Keratinocyte (primary cell): Measurements from ENCODE around the gene TNIK. TPM values are rescaled to one million over a fixed set of nuclear protein-coding genes. Genes with fewer than 3 reads are reported as not detected.

Source experiments
- DNase-seq: peaks from one replicate; pipeline ENCODE4 v3.0.0-alpha.2; 2011; ENCODE audit warnings: low read depth, missing footprints, low spot score
- FAIRE-seq: peaks from 2 replicates; lab custom pipeline; 2011; peaks lifted over from hg19 to GRCh38; lab: Jason Lieb, UNC
- H2AFZ ChIP-seq: 2 replicates; pipeline ENCODE4 v1.6.0; 2012; ENCODE audit warnings: low read length, control low read depth, inconsistent platforms; ENCODE audit not compliant: control insufficient read depth
- H3K27ac ChIP-seq: 2 replicates; pipeline ENCODE4 v1.5.1; 2011; ENCODE audit warnings: low read length; ENCODE audit not compliant: control insufficient read depth, insufficient read depth
- H3K27me3 ChIP-seq: 3 replicates; pipeline ENCODE4 v1.6.0; 2011; ENCODE audit warnings: low read length; ENCODE audit not compliant: control insufficient read depth, insufficient read depth; ENCODE audit errors: extremely low read depth
- H3K36me3 ChIP-seq, 2 experiments: 2 replicates in 1 of 2; 3 replicates in 1 of 2; pipeline ENCODE4 v1.5.1; 2011; ENCODE audit warnings: low read length in 2 of 2, mild to moderate bottlenecking in 1 of 2; ENCODE audit not compliant: control insufficient read depth in 2 of 2, insufficient read depth in 2 of 2; ENCODE audit errors: extremely low read depth in 1 of 2
- H3K4me1 ChIP-seq: 3 replicates; pipeline ENCODE4 v1.5.1; 2011; ENCODE audit warnings: low read length; ENCODE audit not compliant: control insufficient read depth, insufficient read depth; ENCODE audit errors: extremely low read depth
- H3K4me2 ChIP-seq: 3 replicates; pipeline ENCODE4 v1.6.0; 2011; ENCODE audit warnings: low read depth, low read length; ENCODE audit not compliant: control insufficient read depth, insufficient read depth; ENCODE audit errors: extremely low read depth
- H3K4me3 ChIP-seq, 3 experiments: fragments of 200-600 bp in 1 of 3; sonication (generic) in 1 of 3; 2 replicates in 2 of 3; 3 replicates in 1 of 3; pipeline ENCODE4 v1.5.1; 2011 to 2016; ENCODE audit warnings: low read length in 3 of 3, mild to moderate bottlenecking in 3 of 3, control low read depth in 2 of 3, inconsistent platforms in 1 of 3, low read depth in 1 of 3, mixed read lengths in 1 of 3, mixed run types in 1 of 3, moderate library complexity in 1 of 3; ENCODE audit not compliant: control insufficient read depth in 2 of 3, insufficient read depth in 2 of 3; ENCODE audit errors: extremely low read depth in 1 of 3
- H3K79me2 ChIP-seq: 2 replicates; pipeline ENCODE4 v1.6.0; 2012; ENCODE audit warnings: low read length; ENCODE audit not compliant: control insufficient read depth, insufficient read depth
- H3K9ac ChIP-seq: 3 replicates; pipeline ENCODE4 v1.6.0; 2011; ENCODE audit warnings: low read length; ENCODE audit not compliant: control insufficient read depth, insufficient read depth; ENCODE audit errors: extremely low read depth
- H3K9me1 ChIP-seq: 3 replicates; pipeline ENCODE4 v1.6.0; 2011; ENCODE audit warnings: low read length; ENCODE audit not compliant: control insufficient read depth, insufficient read depth; ENCODE audit errors: extremely low read depth
- H3K9me3 ChIP-seq: 2 replicates; pipeline ENCODE4 v1.5.1; 2012; ENCODE audit warnings: low read depth, low read length; ENCODE audit not compliant: control insufficient read depth
- H4K20me1 ChIP-seq: 3 replicates; pipeline ENCODE4 v1.6.0; 2011; ENCODE audit warnings: low read length; ENCODE audit not compliant: control insufficient read depth, insufficient read depth; ENCODE audit errors: extremely low read depth
- EZH2 ChIP-seq: IDR thresholded peaks from one replicate; pipeline ENCODE4 v1.6.1; 2012; ENCODE audit warnings: inconsistent platforms, mild to moderate bottlenecking, low read length, moderate library complexity
- dilution Hi-C: fragments of 300-500 bp; cut with MboI; formaldehyde crosslinking; loops from one replicate; pipeline ENCODE4 v1.7.0; 2020; ENCODE audit warnings: low sequenced_read_pairs; ENCODE audit not compliant: extremely low pct_ligation_motif_present
- polyA plus RNA-seq, 5 experiments: library from polyadenylated mRNA; depleted of rRNA in 3 of 5; stranded (reverse) in 3 of 5; stranded (forward) in 1 of 5; unstranded in 1 of 5; fragments of >200 nt; gene quantifications; 1 replicate in 1 of 5; 2 replicates in 3 of 5; 3 replicates in 1 of 5; pipeline versions ENCODE4 v1.2.1 to v1.2.3, GENCODE V29; 2011 to 2012; ENCODE audit warnings: missing spikeins in 2 of 5, low read depth in 1 of 5, low replicate concordance in 1 of 5
- TF ChIP-seq, protein P1 (sequence below), 3 experiments: IDR thresholded peaks in 1 of 3; conservative IDR thresholded peaks in 1 of 3; optimal IDR thresholded peaks in 1 of 3; 2 replicates in 2 of 3; 3 replicates in 1 of 3; pipeline versions ENCODE3 to v1.5.1; 2011; ENCODE audit warnings: low read length in 3 of 3, mild to moderate bottlenecking in 3 of 3, moderate library complexity in 2 of 3, control low read depth in 1 of 3, inconsistent platforms in 1 of 3; ENCODE audit not compliant: insufficient read depth in 2 of 3; ENCODE audit errors: extremely low read depth in 1 of 3

TNIK gene
- polyA plus RNA-seq, 1 donor (not counting 4 experiments of a cell fraction or from before 2014, with no cell fraction given) = 4.4 TPM

- H3K79me2 ChIP-seq = no peaks in the 10 kb centered on the region
- dilution Hi-C loops = no loop called here
- no peaks in the 10 kb centered on the region for H3K9me3 ChIP-seq
- H3K4me2 ChIP-seq = no peak overlapping the region
- no peaks in the 10 kb centered on the region for H4K20me1 ChIP-seq
- no peaks in the 10 kb centered on the region for H3K27me3 ChIP-seq
- H3K9me1 ChIP-seq = no peaks in the 10 kb centered on the region
- TF ChIP-seq, protein P1, sequence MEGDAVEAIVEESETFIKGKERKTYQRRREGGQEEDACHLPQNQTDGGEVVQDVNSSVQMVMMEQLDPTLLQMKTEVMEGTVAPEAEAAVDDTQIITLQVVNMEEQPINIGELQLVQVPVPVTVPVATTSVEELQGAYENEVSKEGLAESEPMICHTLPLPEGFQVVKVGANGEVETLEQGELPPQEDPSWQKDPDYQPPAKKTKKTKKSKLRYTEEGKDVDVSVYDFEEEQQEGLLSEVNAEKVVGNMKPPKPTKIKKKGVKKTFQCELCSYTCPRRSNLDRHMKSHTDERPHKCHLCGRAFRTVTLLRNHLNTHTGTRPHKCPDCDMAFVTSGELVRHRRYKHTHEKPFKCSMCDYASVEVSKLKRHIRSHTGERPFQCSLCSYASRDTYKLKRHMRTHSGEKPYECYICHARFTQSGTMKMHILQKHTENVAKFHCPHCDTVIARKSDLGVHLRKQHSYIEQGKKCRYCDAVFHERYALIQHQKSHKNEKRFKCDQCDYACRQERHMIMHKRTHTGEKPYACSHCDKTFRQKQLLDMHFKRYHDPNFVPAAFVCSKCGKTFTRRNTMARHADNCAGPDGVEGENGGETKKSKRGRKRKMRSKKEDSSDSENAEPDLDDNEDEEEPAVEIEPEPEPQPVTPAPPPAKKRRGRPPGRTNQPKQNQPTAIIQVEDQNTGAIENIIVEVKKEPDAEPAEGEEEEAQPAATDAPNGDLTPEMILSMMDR (optimal IDR thresholded peaks at IDR 0.05 in 1 of 3, IDR thresholded peaks at IDR 0.05 in 1 of 3, conservative IDR thresholded peaks at IDR 0.05 in 1 of 3; ENCODE audit: extremely low read depth in 1 of 3, insufficient read depth in 2 of 3, low read length in 3 of 3) = no peak
- no peak for TF ChIP-seq EZH2
- no peak for FAIRE-seq
- no peak overlapping the region for H3K4me3 ChIP-seq
- no peak overlapping the region for H3K9ac ChIP-seq
- H3K4me1 ChIP-seq = no peaks in the 10 kb centered on the region
- DNase-seq = no peak
- no peak overlapping the region for H2AFZ ChIP-seq
- no peaks in the 10 kb centered on the region for H3K36me3 ChIP-seq
- no peak overlapping the region for H3K27ac ChIP-seq
Observed at GRCh38 chr3:171058058-171058457, 402.1 kb downstream of the TNIK start.

DNA sequence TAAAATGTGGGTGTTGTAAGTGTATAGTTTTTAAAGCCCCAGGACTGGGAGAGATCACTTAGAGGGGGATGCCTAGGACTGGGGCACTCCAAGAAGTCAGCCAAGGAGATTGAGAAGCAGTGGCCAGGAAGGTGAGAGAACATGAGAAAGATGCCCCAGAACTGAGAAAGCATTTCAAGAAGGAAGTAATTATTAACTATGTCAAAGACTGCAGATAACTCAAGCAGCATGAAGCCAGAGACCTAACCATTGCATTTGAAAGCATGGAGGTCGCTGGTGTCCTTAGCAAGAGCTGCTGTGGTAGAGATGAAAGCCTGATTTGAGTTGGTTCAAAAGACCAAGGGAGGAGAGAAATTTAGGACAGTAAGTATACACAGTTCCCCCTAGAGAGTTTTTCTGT, 403.1 kb downstream of the TNIK start:
- Histone ChIP-seq H2AFZ (no peak overlapping the region), H3K4me3 (no peak overlapping the region), H4K20me1 (no peaks in the 10 kb centered on the region), H3K4me1 (no peaks in the 10 kb centered on the region), H3K36me3 (no peaks in the 10 kb centered on the region), H3K9me1 (no peaks in the 10 kb centered on the region), H3K9ac (no peak overlapping the region), H3K27ac (no peak overlapping the region), H3K4me2 (no peak overlapping the region), H3K79me2 (no peaks in the 10 kb centered on the region), H3K9me3 (no peaks in the 10 kb centered on the region), H3K27me3 (no peaks in the 10 kb centered on the region)
- dilution Hi-C loops = no loop called here
- DNase-seq (no peak), FAIRE-seq (no peak)
- no peak for TF ChIP-seq EZH2
- TF ChIP-seq, protein P1 (optimal IDR thresholded peaks at IDR 0.05 in 1 of 3, IDR thresholded peaks at IDR 0.05 in 1 of 3, conservative IDR thresholded peaks at IDR 0.05 in 1 of 3; ENCODE audit: extremely low read depth in 1 of 3, insufficient read depth in 2 of 3, low read length in 3 of 3) = no peak
